A549 (cell line): ENCODE measurements around the gene TAS2R38. TPM values are rescaled to one million over a fixed set of nuclear protein-coding genes. Genes with fewer than 3 reads are reported as not detected.

Experiments
- ATAC-seq, 2 experiments: fragments of 200-7000 bp in 1 of 2; fragments of >200 bp in 1 of 2; cut with Nextera tagmentation in 1 of 2; cut with Tn5 transposase in 1 of 2; 3 replicates each; pipeline versions ENCODE4 v1.8.0 to v1.9.1; 2018 to 2020; ENCODE audit warnings: mild to moderate bottlenecking in 1 of 2, moderate library complexity in 1 of 2
- CTCF ChIA-PET: fragments of 300-600 bp; sonication (Branson Sonifier 250); formaldehyde crosslinking; extraction: SDS; loops from one replicate; lab custom pipeline; 2021; ENCODE audit warnings: antibody characterized with exemption, inconsistent platforms; lab: Yijun Ruan, JAX
- POLR2A ChIA-PET: fragments of 350-600 bp; formaldehyde crosslinking; extraction: SDS; loops from one replicate; lab custom pipeline; 2021; ENCODE audit warnings: antibody characterized with exemption, inconsistent platforms; lab: Yijun Ruan, JAX
- DNase-seq, 2 experiments: peaks; one replicate each; pipeline versions ENCODE4 v3.0.0 to v3.0.0-alpha.2; 2011 to 2016; ENCODE audit warnings: low read depth in 1 of 2, low spot score in 1 of 2
- FAIRE-seq: peaks from 2 replicates; lab custom pipeline; 2011; peaks lifted over from hg19 to GRCh38; lab: Jason Lieb, UNC
- H3K27ac ChIP-seq, 2 experiments: fragments of >200 bp; sonication (Bioruptor Twin); formaldehyde crosslinking; 3 replicates each; pipeline ENCODE4 v1.5.1; 2016 to 2017
- H3K4me1 ChIP-seq: fragments of >200 bp; sonication (Bioruptor Twin); formaldehyde crosslinking; 3 replicates; pipeline ENCODE4 v1.6.1; 2016
- H3K4me2 ChIP-seq: fragments of >200 bp; sonication (Bioruptor Twin); formaldehyde crosslinking; 3 replicates; pipeline ENCODE4 v1.6.1; 2016
- H3K4me3 ChIP-seq: fragments of >200 bp; sonication (Bioruptor Twin); formaldehyde crosslinking; 3 replicates; pipeline ENCODE4 v1.5.1; 2016
- H3K9me3 ChIP-seq: fragments of >200 bp; sonication (Bioruptor Twin); formaldehyde crosslinking; 3 replicates; pipeline ENCODE4 v1.6.1; 2016
- BHLHE40 ChIP-seq: IDR thresholded peaks from 2 replicates; pipeline ENCODE4 v1.6.1; 2012; ENCODE audit warnings: low read depth, low read length, inconsistent platforms
- CBX2 ChIP-seq: fragments of 200-600 bp; sonication (generic); IDR thresholded peaks from 2 replicates; pipeline ENCODE4 v1.6.1; 2016; ENCODE audit warnings: low read depth, mild to moderate bottlenecking, borderline replicate concordance
- CEBPB ChIP-seq, 2 experiments: fragments of >200 bp in 1 of 2; sonication (Bioruptor Twin) in 1 of 2; formaldehyde crosslinking in 1 of 2; IDR thresholded peaks; 2 replicates each; pipeline ENCODE4 v1.6.1; 2012 to 2016
- CHD2 ChIP-seq: fragments of 150-350 bp; IDR thresholded peaks from 2 replicates; pipeline ENCODE4 v1.6.1; 2014; ENCODE audit warnings: low read length; ENCODE audit not compliant: partially characterized antibody
- CHD4 ChIP-seq: fragments of 200-600 bp; sonication (generic); IDR thresholded peaks from 2 replicates; pipeline ENCODE4 v1.6.1; 2016; ENCODE audit warnings: antibody characterized with exemption, mild to moderate bottlenecking, borderline replicate concordance
- EHMT2 ChIP-seq: fragments of 200-600 bp; sonication (generic); IDR thresholded peaks from 2 replicates; pipeline ENCODE4 v1.6.1; 2016; ENCODE audit warnings: antibody characterized with exemption, low read depth, mild to moderate bottlenecking, moderate library complexity
- EP300 ChIP-seq, 2 experiments: fragments of >200 bp; sonication (Bioruptor Twin); formaldehyde crosslinking; IDR thresholded peaks; 2 replicates in 1 of 2; 3 replicates in 1 of 2; pipeline ENCODE4 v1.6.1; 2016 to 2017
- FOSL2 ChIP-seq, 2 experiments: fragments of 450-650 bp in 1 of 2; fragments of >200 bp in 1 of 2; sonication (Bioruptor Twin) in 1 of 2; formaldehyde crosslinking; IDR thresholded peaks; 2 replicates each; pipeline versions ENCODE4 v1.5.0 to v1.6.1; 2016 to 2020; ENCODE audit warnings: mild to moderate bottlenecking in 1 of 2, moderate library complexity in 1 of 2
- GATA3 ChIP-seq: IDR thresholded peaks from 2 replicates; pipeline ENCODE4 v1.6.1; 2012; ENCODE audit warnings: borderline replicate concordance
- HDAC2 ChIP-seq: fragments of 200-600 bp; sonication (generic); IDR thresholded peaks from 2 replicates; pipeline ENCODE4 v1.6.1; 2016
- HEYL ChIP-seq: fragments of 250-450 bp; sonication (Bioruptor Pico); IDR thresholded peaks from 2 replicates; pipeline ENCODE4 v1.8.0; 2021; ENCODE audit warnings: mild to moderate bottlenecking, moderate library complexity
- HOXA7 ChIP-seq: fragments of 250-450 bp; sonication (Bioruptor Pico); IDR thresholded peaks from 2 replicates; pipeline ENCODE4 v1.5.0; 2020; ENCODE audit warnings: mild to moderate bottlenecking, moderate library complexity
- HOXB5 ChIP-seq: fragments of 250-450 bp; sonication (Bioruptor Pico); IDR thresholded peaks from 2 replicates; pipeline ENCODE4 v1.5.0; 2020; ENCODE audit warnings: mild to moderate bottlenecking, moderate library complexity
- JUNB ChIP-seq: fragments of >200 bp; sonication (Bioruptor Twin); formaldehyde crosslinking; IDR thresholded peaks from 2 replicates; pipeline ENCODE4 v1.6.1; 2016
- MAZ ChIP-seq: fragments of 150-350 bp; IDR thresholded peaks from 2 replicates; pipeline ENCODE4 v1.6.1; 2014; ENCODE audit warnings: antibody characterized with exemption, low read depth, low read length, borderline replicate concordance
- NPAS2 ChIP-seq: fragments of 250-450 bp; sonication (Bioruptor Pico); IDR thresholded peaks from 2 replicates; pipeline ENCODE4 v1.8.0; 2022; ENCODE audit warnings: mild to moderate bottlenecking, moderate library complexity, borderline replicate concordance
- NR3C1 ChIP-seq: fragments of >200 bp; sonication (Bioruptor Twin); formaldehyde crosslinking; IDR thresholded peaks from 3 replicates; pipeline ENCODE4 v1.6.1; 2017
- RCOR1 ChIP-seq: fragments of 150-350 bp; IDR thresholded peaks from 2 replicates; pipeline ENCODE4 v1.6.1; 2014; ENCODE audit warnings: antibody characterized with exemption, low read length, low read depth
- SMC3 ChIP-seq: fragments of >200 bp; sonication (Bioruptor Twin); formaldehyde crosslinking; IDR thresholded peaks from 3 replicates; pipeline ENCODE4 v1.6.1; 2018; ENCODE audit warnings: inconsistent platforms
- SREBF2 ChIP-seq: fragments of 450-650 bp; IDR thresholded peaks from 2 replicates; pipeline ENCODE4 v1.6.1; 2014; ENCODE audit warnings: mild to moderate bottlenecking, moderate library complexity
- TP53 ChIP-seq: fragments of 250-450 bp; sonication (Bioruptor Pico); IDR thresholded peaks from 2 replicates; pipeline ENCODE4 v1.5.0; 2021; ENCODE audit warnings: mild to moderate bottlenecking, moderate library complexity
- ZFP36 ChIP-seq: fragments of 450-650 bp; IDR thresholded peaks from 2 replicates; pipeline ENCODE4 v1.6.1; 2014; ENCODE audit warnings: borderline replicate concordance; ENCODE audit not compliant: partially characterized antibody
- ZNF302 ChIP-seq: fragments of 250-450 bp; sonication (Bioruptor Pico); IDR thresholded peaks from 2 replicates; pipeline ENCODE4 v1.9.0; 2021; ENCODE audit warnings: inconsistent platforms, mild to moderate bottlenecking, moderate library complexity
- ZSCAN20 ChIP-seq: fragments of 250-450 bp; sonication (Bioruptor Pico); IDR thresholded peaks from 2 replicates; pipeline ENCODE4 v1.8.0; 2022; ENCODE audit warnings: mild to moderate bottlenecking, moderate library complexity
- WGBS: methylation state at CpG from one replicate; pipeline ENCODE4 v1.1.6; 2017; ENCODE audit errors: missing lambda C conversion rate; 5-methylcytosine and 5-hydroxymethylcytosine counted together
- polyA plus RNA-seq, 4 experiments: library from polyadenylated mRNA; depleted of rRNA in 3 of 4; stranded (reverse); fragments of >200 nt; fragmentation: RNase III in 1 of 4; extraction: RNeasy Plus Mini Kit Qiagen cat#74134 plus additional on column Dnase treatment in 1 of 4; gene quantifications; 2 replicates in 3 of 4; 3 replicates in 1 of 4; pipeline ENCODE4 v1.2.3, GENCODE V29; 2011 to 2017
- TF ChIP-seq, protein P1 (sequence below): IDR thresholded peaks from 2 replicates; pipeline ENCODE4 v1.6.1; 2012; ENCODE audit warnings: low read depth, borderline replicate concordance
- TF ChIP-seq, protein P2 (sequence below): fragments of 450-650 bp; IDR thresholded peaks from 2 replicates; pipeline ENCODE4 v1.6.1; 2014; ENCODE audit warnings: antibody characterized with exemption
- TF ChIP-seq, protein P3 (sequence below): fragments of 200-600 bp; sonication (generic); IDR thresholded peaks from 2 replicates; pipeline ENCODE4 v1.6.1; 2016; ENCODE audit warnings: antibody characterized with exemption, mild to moderate bottlenecking, moderate library complexity

The TAS2R38 gene
- polyA plus RNA-seq, 2 of the 4 experiments (the other 2 are of a cell fraction), result not detected

DNA sequence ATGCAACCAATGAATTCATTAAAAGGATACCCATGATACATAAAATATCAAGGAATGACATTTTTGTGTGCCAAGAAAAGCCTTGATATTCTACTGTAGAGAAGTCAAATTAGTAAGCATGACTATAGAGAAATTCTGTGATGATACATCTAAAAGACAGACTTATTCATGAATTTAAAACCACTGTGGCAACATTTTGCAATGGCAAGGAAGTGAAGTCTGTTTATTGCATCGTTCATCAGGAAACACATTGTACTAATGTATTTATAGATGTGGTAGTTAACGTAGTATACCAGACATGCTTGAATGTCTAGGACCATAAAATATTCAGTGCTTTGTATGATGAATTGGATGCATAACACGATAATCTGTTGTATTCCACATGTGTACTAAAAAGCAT is 17.5 kb downstream of the TAS2R38 start:
- ATAC-seq, result no peak
- FAIRE-seq, result peak; percentile 49
- CTCF ChIA-PET, result interaction anchor here (1.3 kb wide), 1 partner anchor 20 kb away, joined by 4 read pairs; no protein-coding TSS in a partner anchor

DNA sequence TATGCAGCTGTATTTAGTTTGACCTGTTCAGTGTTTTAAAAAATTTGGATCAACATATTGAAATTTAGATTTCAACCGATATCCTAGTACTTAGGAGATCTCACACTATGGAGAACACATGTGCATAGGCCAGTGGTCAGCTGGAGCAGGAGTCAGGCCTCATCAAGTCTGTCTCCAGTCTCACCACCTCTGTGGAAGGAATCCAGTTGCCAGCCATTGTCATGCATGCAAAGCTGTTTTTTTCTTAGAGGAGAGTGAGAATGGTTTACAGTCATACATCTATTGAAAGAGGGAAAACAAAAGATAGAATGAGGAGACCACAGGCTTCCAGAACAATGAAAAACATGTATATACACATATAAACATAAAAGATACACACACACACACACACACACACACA is 19.2 kb downstream of the TAS2R38 start:
- no peak overlapping the region for H3K4me2 ChIP-seq
- H3K27ac ChIP-seq, result no peak overlapping the region
- no peaks in the 10 kb centered on the region for H3K9me3 ChIP-seq
- DNase-seq, result no peak
- FAIRE-seq, result no peak
- no peaks in the 10 kb centered on the region for H3K4me1 ChIP-seq
- TF ChIP-seq NPAS2 (CRISPR knock-in tag) (no peak), ZSCAN20 (CRISPR knock-in tag) (no peak), HEYL (CRISPR knock-in tag) (no peak), GATA3 (no peak)
- H3K4me3 ChIP-seq, result no peak overlapping the region
- ATAC-seq, result no peak
- POLR2A ChIA-PET, result no interaction called here
- 0% methylated on average over 1 of the region's 1 CpG for WGBS
- CTCF ChIA-PET, result no interaction called here

More for the DNA sequence above, 17.5 kb downstream of the TAS2R38 start:
- Histone ChIP-seq H3K4me3 (no peak overlapping the region), H3K27ac (no peak overlapping the region), H3K9me3 (no peaks in the 10 kb centered on the region), H3K4me2 (no peak overlapping the region), H3K4me1 (no peaks in the 10 kb centered on the region)
- WGBS, result 11% methylated on average over 3 of the region's 3 CpGs
- POLR2A ChIA-PET, result no interaction called here
- DNase-seq, result no peak
- TF ChIP-seq CBX2 (no peak), SMC3 (no peak), HOXA7 (CRISPR knock-in tag) (no peak), CHD2 (no peak), ZSCAN20 (CRISPR knock-in tag) (no peak)

DNA sequence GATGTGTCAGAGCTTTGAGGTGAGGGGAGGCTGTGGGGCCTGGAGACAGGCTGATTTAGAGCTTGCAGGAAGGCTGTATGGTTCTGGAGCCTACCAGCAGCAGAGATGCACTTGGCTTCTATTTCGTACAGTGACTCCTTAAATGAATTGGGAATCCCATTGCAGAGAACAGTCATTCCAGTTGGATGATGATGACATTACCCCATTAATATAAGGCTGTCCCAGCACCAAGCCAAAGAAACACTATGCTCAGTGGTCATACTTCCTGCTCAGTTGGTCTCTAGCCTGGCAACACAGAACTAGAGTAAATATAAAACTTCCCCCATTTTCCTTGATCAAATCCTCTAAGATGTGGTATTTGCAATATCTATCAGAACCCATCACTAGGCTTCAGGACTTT is 21.1 kb downstream of the TAS2R38 start:
- H3K4me2 ChIP-seq, result no peak overlapping the region
- TF ChIP-seq EP300 (IDR thresholded peaks at IDR 0.05) (no peak), SREBF2 (no peak), BHLHE40 (no peak), HDAC2 (no peak), HEYL (CRISPR knock-in tag) (no peak)
- FAIRE-seq, result no peak
- 28% methylated on average over 1 of the region's 1 CpG for WGBS
- ATAC-seq, result no peak
- no peaks in the 10 kb centered on the region for H3K4me1 ChIP-seq
- no peak overlapping the region for H3K4me3 ChIP-seq
- ChIA-PET POLR2A (no interaction called here), CTCF (no interaction called here)
- H3K9me3 ChIP-seq, result no peaks in the 10 kb centered on the region
- DNase-seq, result no peak
- no peak overlapping the region for H3K27ac ChIP-seq

DNA sequence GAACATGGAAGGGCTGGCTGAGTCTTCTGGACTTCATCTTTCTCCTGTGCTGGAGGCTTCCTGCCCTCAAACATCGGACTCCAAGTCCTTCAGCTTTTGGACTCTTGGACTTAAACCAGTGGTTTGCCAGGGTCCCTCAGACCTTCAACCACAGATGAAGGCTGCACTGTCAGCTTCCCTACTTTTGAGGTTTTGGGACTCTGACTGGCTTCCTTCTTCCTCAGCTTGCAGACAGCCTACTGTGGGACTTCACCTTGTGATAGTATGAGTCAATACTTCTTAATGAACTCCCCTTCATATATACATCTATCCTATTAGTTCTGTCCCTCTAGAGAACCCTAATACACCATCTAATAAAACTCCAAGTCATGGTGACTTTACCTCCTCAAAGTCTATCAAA is 22.8 kb downstream of the TAS2R38 start:
- CTCF ChIA-PET, result no interaction called here
- TF ChIP-seq RCOR1 (no peak), JUNB (no peak), MAZ (no peak), FOSL2 (IDR thresholded peaks at IDR 0.05) (no peak), FOSL2 (CRISPR knock-in tag; IDR thresholded peaks at IDR 0.05) (no peak), HOXA7 (CRISPR knock-in tag) (no peak), CBX2 (no peak), NR3C1 (no peak), HOXB5 (no peak), CHD4 (no peak), ZFP36 (no peak), NPAS2 (CRISPR knock-in tag) (no peak), TP53 (CRISPR knock-in tag) (no peak), ZSCAN20 (CRISPR knock-in tag) (no peak), BHLHE40 (no peak), EHMT2 (no peak), ZNF302 (CRISPR knock-in tag) (no peak), CEBPB (IDR thresholded peaks at IDR 0.05) (no peak)
- TF ChIP-seq, protein P1, sequence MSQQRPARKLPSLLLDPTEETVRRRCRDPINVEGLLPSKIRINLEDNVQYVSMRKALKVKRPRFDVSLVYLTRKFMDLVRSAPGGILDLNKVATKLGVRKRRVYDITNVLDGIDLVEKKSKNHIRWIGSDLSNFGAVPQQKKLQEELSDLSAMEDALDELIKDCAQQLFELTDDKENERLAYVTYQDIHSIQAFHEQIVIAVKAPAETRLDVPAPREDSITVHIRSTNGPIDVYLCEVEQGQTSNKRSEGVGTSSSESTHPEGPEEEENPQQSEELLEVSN, result no peak
- TF ChIP-seq, protein P2, sequence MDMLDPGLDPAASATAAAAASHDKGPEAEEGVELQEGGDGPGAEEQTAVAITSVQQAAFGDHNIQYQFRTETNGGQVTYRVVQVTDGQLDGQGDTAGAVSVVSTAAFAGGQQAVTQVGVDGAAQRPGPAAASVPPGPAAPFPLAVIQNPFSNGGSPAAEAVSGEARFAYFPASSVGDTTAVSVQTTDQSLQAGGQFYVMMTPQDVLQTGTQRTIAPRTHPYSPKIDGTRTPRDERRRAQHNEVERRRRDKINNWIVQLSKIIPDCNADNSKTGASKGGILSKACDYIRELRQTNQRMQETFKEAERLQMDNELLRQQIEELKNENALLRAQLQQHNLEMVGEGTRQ, result no peak
- TF ChIP-seq, protein P3, sequence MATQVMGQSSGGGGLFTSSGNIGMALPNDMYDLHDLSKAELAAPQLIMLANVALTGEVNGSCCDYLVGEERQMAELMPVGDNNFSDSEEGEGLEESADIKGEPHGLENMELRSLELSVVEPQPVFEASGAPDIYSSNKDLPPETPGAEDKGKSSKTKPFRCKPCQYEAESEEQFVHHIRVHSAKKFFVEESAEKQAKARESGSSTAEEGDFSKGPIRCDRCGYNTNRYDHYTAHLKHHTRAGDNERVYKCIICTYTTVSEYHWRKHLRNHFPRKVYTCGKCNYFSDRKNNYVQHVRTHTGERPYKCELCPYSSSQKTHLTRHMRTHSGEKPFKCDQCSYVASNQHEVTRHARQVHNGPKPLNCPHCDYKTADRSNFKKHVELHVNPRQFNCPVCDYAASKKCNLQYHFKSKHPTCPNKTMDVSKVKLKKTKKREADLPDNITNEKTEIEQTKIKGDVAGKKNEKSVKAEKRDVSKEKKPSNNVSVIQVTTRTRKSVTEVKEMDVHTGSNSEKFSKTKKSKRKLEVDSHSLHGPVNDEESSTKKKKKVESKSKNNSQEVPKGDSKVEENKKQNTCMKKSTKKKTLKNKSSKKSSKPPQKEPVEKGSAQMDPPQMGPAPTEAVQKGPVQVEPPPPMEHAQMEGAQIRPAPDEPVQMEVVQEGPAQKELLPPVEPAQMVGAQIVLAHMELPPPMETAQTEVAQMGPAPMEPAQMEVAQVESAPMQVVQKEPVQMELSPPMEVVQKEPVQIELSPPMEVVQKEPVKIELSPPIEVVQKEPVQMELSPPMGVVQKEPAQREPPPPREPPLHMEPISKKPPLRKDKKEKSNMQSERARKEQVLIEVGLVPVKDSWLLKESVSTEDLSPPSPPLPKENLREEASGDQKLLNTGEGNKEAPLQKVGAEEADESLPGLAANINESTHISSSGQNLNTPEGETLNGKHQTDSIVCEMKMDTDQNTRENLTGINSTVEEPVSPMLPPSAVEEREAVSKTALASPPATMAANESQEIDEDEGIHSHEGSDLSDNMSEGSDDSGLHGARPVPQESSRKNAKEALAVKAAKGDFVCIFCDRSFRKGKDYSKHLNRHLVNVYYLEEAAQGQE, result no peak
- TF ChIP-seq, all 56 proteins: peak for 0
- H3K27ac ChIP-seq, result no peak overlapping the region
- 0% methylated on average over 1 of the region's 1 CpG for WGBS
- H3K4me1 ChIP-seq, result no peaks in the 10 kb centered on the region
- ATAC-seq (no peak), DNase-seq (no peak), FAIRE-seq (no peak)
- POLR2A ChIA-PET, result no interaction called here
- H3K9me3 ChIP-seq, result no peaks in the 10 kb centered on the region
- no peak overlapping the region for H3K4me2 ChIP-seq
- no peak overlapping the region for H3K4me3 ChIP-seq
